ENCODE measurements around the gene C2CD5. TPM values are rescaled to one million over a fixed set of nuclear protein-coding genes. Genes with fewer than 3 reads are reported as not detected.

The C2CD5 gene
- total and polyA plus RNA-seq, 2 of the 13 experiments (the other 11 are each of a cell fraction or from before 2014, with no cell fraction given): 12.6 to 14.6 TPM

- TF ChIP-seq PRDM10 (CRISPR knock-in tag; IDR thresholded peaks at IDR 0.05; ENCODE audit: low read depth) (no peak; the same call in 1 of the 2 replicates), TOE1 (CRISPR knock-in tag; IDR thresholded peaks at IDR 0.05) (0 out of 2 replicates have a peak, but pooled peaks have one; percentile 71), THAP9 (CRISPR knock-in tag; IDR thresholded peaks at IDR 0.05; ENCODE audit: borderline replicate concordance) (peak; percentile 99), TCF7 (IDR thresholded peaks at IDR 0.05; ENCODE audit: low read depth) (peak; percentile 17; the same call in 1 of the 2 replicates), TFAP4 (IDR thresholded peaks at IDR 0.05; ENCODE audit: borderline replicate concordance, low read depth) (peak; percentile 76), REXO4 (CRISPR knock-in tag; IDR thresholded peaks at IDR 0.05; ENCODE audit: borderline replicate concordance) (0 out of 2 replicates have a peak, but pooled peaks have one; percentile 32), ZFX (CRISPR knock-in tag; IDR thresholded peaks at IDR 0.05; ENCODE audit: low read depth) (peak; percentile 83), MXI1 (IDR thresholded peaks at IDR 0.05; ENCODE audit: borderline replicate concordance, low read depth, low read length) (peak; percentile 52; the same call in 1 of the 3 replicates), POGZ (CRISPR knock-in tag; IDR thresholded peaks at IDR 0.05) (peak; percentile 97), RBM39 (IDR thresholded peaks at IDR 0.05; ENCODE audit: low read depth, low read length, poor library complexity, severe bottlenecking) (peak; percentile 39), MBD4 (IDR thresholded peaks at IDR 0.05; ENCODE audit: borderline replicate concordance, low read length) (no peak), TRIM22 (IDR thresholded peaks at IDR 0.05) (no peak), SSRP1 (CRISPR knock-in tag; IDR thresholded peaks at IDR 0.05) (0 out of 2 replicates have a peak, but pooled peaks have one; percentile 29), ZNF274 (CRISPR knock-in tag; IDR thresholded peaks at IDR 0.05) (peak; percentile 89), RBFOX2 (IDR thresholded peaks at IDR 0.05; ENCODE audit: low read depth, low read length) (peak; percentile 96), ZNF800 (CRISPR knock-in tag; IDR thresholded peaks at IDR 0.05) (peak; percentile 78), SMC3 (IDR thresholded peaks at IDR 0.05; ENCODE audit: low read length) (no peak)
Measured at GRCh38 chr12:22544038-22544979, at the start of gene C2CD5 (continued).
